ENCODE data around the gene FAF1.
A peak's percentile ranks its signal among the peaks of the same experiment; 100 is the strongest.
"Not testable (repeated sequence)": the region's sequence is repeated elsewhere in the genome, so short reads cannot be mapped to it uniquely, and the experiment has no call there.

Gene FAF1

GRCh38 chr1:50934838-50935237, 25.2 kb downstream of the FAF1 start:
- no peak for TF ChIP-seq CTCF (IDR thresholded peaks at IDR 0.05; ENCODE audit: extremely low read depth, missing control alignments)
- DNase-seq (ENCODE audit: low spot score): no peak

GRCh38 chr1:50933770-50934169, 26.3 kb downstream of the FAF1 start:
- not testable (repeated sequence) for DNase-seq (ENCODE audit: low spot score)

- not testable (repeated sequence) for DNase-seq (ENCODE audit: low spot score)
These were observed 28.0 kb downstream of the FAF1 start for GRCh38 chr1:50932043-50932442.

GRCh38 chr1:50930965-50931737, 28.9 kb downstream of the FAF1 start:
- TF ChIP-seq CTCF (IDR thresholded peaks at IDR 0.05; ENCODE audit: extremely low read depth, missing control alignments): no peak
- no peak for DNase-seq (ENCODE audit: low spot score)

GRCh38 chr1:50930193-50930592, 29.9 kb downstream of the FAF1 start:
- no peak for TF ChIP-seq CTCF (IDR thresholded peaks at IDR 0.05; ENCODE audit: extremely low read depth, missing control alignments)
- DNase-seq (ENCODE audit: low spot score): peak; percentile 28

- peak; percentile 5 for TF ChIP-seq CTCF (IDR thresholded peaks at IDR 0.05; ENCODE audit: extremely low read depth, missing control alignments)
- no peak for DNase-seq (ENCODE audit: low spot score)
These were observed 30.6 kb downstream of the FAF1 start for GRCh38 chr1:50929376-50929958.

GRCh38 chr1:50923564-50923963, 36.5 kb downstream of the FAF1 start:
- no peak for TF ChIP-seq CTCF (IDR thresholded peaks at IDR 0.05; ENCODE audit: extremely low read depth, missing control alignments)
- no peak for DNase-seq (ENCODE audit: low spot score)

- no peak for TF ChIP-seq CTCF (IDR thresholded peaks at IDR 0.05; ENCODE audit: extremely low read depth, missing control alignments)
- no peak for DNase-seq (ENCODE audit: low spot score)
These were observed 39.0 kb downstream of the FAF1 start for GRCh38 chr1:50921029-50921428.

Measured in GM20000 (cell line).